SK-N-SH (cell line): ENCODE data around the gene CCDC24.

Experiments
- FOSL2 ChIP-seq: IDR thresholded peaks from 2 replicates; pipeline ENCODE4 v1.4.0; 2012; ENCODE audit warnings: low read depth, mild to moderate bottlenecking, moderate library complexity, borderline replicate concordance
- GABPA ChIP-seq: IDR thresholded peaks from 2 replicates; pipeline ENCODE4 v1.4.0; 2012; ENCODE audit warnings: low read depth, mild to moderate bottlenecking
- POLR2AphosphoS5 ChIP-seq: IDR thresholded peaks from 2 replicates; pipeline ENCODE4 v1.6.1; 2012; ENCODE audit warnings: low read depth, low read length
- YY1 ChIP-seq: IDR thresholded peaks from 2 replicates; pipeline ENCODE4 v1.4.0; 2012; ENCODE audit warnings: low read depth, mild to moderate bottlenecking
- TF ChIP-seq, protein P1 (sequence below): fragments of 200-600 bp; sonication (generic); IDR thresholded peaks from 2 replicates; pipeline ENCODE4 v1.6.1; 2017; ENCODE audit warnings: antibody characterized with exemption, mild to moderate bottlenecking, moderate library complexity
- TF ChIP-seq, protein P2 (sequence below): fragments of 150-350 bp; IDR thresholded peaks from 2 replicates; pipeline ENCODE4 v1.6.1; 2017; ENCODE audit warnings: antibody characterized with exemption, low read length, low read depth, borderline replicate concordance
- TF ChIP-seq, protein P3 (sequence below): IDR thresholded peaks from 2 replicates; pipeline ENCODE4 v1.4.0; 2012; ENCODE audit warnings: low read depth, borderline replicate concordance

DNA sequence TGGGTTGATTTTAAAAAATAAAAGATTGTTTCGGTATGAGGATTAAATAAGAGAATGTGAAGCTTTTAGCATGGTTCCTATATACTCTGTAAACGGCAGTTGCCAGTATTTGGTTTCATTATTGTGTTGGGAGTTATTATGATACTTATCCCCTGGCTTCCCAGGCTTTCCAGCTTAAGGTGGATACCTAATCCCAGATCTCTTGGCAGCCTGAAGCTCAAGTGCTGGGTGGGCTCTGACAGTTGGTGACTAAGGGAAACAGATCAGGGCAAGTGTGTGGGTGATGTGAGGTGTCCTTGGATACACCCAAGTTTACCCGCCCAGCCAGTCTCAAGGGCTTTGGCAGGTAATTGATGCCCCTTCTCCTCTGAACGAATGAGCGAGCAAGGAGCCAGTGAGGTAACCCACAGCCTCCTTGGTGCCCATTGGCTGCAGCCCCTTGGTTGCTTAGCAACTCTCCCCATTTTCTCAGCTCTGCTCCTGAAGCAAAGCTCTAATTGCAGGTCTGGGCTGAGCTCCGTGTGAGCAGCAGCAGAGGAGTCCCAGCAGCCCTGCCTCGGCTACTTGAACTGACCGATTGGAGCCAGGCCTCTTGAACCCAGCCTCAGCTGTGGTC lies 38.6 kb upstream of the CCDC24 start:
- TF ChIP-seq, protein P1, sequence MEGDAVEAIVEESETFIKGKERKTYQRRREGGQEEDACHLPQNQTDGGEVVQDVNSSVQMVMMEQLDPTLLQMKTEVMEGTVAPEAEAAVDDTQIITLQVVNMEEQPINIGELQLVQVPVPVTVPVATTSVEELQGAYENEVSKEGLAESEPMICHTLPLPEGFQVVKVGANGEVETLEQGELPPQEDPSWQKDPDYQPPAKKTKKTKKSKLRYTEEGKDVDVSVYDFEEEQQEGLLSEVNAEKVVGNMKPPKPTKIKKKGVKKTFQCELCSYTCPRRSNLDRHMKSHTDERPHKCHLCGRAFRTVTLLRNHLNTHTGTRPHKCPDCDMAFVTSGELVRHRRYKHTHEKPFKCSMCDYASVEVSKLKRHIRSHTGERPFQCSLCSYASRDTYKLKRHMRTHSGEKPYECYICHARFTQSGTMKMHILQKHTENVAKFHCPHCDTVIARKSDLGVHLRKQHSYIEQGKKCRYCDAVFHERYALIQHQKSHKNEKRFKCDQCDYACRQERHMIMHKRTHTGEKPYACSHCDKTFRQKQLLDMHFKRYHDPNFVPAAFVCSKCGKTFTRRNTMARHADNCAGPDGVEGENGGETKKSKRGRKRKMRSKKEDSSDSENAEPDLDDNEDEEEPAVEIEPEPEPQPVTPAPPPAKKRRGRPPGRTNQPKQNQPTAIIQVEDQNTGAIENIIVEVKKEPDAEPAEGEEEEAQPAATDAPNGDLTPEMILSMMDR = no peak
- no peak for TF ChIP-seq POLR2AphosphoS5
- no peak for TF ChIP-seq FOSL2
- no peak for TF ChIP-seq GABPA
- TF ChIP-seq, protein P2, sequence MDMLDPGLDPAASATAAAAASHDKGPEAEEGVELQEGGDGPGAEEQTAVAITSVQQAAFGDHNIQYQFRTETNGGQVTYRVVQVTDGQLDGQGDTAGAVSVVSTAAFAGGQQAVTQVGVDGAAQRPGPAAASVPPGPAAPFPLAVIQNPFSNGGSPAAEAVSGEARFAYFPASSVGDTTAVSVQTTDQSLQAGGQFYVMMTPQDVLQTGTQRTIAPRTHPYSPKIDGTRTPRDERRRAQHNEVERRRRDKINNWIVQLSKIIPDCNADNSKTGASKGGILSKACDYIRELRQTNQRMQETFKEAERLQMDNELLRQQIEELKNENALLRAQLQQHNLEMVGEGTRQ = no peak
- no peak for TF ChIP-seq YY1
- TF ChIP-seq, protein P3, sequence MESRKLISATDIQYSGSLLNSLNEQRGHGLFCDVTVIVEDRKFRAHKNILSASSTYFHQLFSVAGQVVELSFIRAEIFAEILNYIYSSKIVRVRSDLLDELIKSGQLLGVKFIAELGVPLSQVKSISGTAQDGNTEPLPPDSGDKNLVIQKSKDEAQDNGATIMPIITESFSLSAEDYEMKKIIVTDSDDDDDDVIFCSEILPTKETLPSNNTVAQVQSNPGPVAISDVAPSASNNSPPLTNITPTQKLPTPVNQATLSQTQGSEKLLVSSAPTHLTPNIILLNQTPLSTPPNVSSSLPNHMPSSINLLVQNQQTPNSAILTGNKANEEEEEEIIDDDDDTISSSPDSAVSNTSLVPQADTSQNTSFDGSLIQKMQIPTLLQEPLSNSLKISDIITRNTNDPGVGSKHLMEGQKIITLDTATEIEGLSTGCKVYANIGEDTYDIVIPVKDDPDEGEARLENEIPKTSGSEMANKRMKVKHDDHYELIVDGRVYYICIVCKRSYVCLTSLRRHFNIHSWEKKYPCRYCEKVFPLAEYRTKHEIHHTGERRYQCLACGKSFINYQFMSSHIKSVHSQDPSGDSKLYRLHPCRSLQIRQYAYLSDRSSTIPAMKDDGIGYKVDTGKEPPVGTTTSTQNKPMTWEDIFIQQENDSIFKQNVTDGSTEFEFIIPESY = no peak
